ENCODE measurements around the gene FBXL7.

- TF ChIP-seq CTCF (IDR thresholded peaks at IDR 0.05) (no peak), POLR2A (IDR thresholded peaks at IDR 0.05) (no peak)
Observed at GRCh38 chr5:15483351-15484097, 16.5 kb upstream of the FBXL7 start.
